ENCODE data around the gene ZBED3.

Gene ZBED3

GRCh38 chr5:77065256-77065655 is 21.8 kb downstream of the ZBED3 start:
- no peak overlapping the region for H3K4me2 ChIP-seq (ENCODE audit: insufficient read depth, low read length)
- no peaks in the 10 kb centered on the region for H3K27me3 ChIP-seq (ENCODE audit: insufficient read depth, low read length, poor library complexity)
- H3K79me2 ChIP-seq (ENCODE audit: insufficient read depth, low read length): no peaks in the 10 kb centered on the region
- H4K20me1 ChIP-seq (ENCODE audit: insufficient read depth, low read length): no peaks in the 10 kb centered on the region
- ATAC-seq (ENCODE audit: insufficient read depth, low read depth) (no peak), DNase-seq (no peak)
- no peak overlapping the region for H3K4me3 ChIP-seq (ENCODE audit: low read depth in 1 of 2, low read length in 2 of 2)
- H3K4me1 ChIP-seq (ENCODE audit: insufficient read depth, low read length): no peaks in the 10 kb centered on the region
- TF ChIP-seq CTCF (IDR thresholded peaks at IDR 0.05; ENCODE audit: borderline replicate concordance, extremely low read depth, low read length, poor library complexity, severe bottlenecking): no peak
- TF ChIP-seq EZH2 (IDR thresholded peaks at IDR 0.05; ENCODE audit: borderline replicate concordance, low read depth, low read length, severe bottlenecking): no peak
- no peak overlapping the region for H3K27ac ChIP-seq (ENCODE audit: low read length)
- H3K9ac ChIP-seq (ENCODE audit: low read depth, low read length): no peak overlapping the region
- H3K36me3 ChIP-seq (ENCODE audit: insufficient read depth, low read length): peaks cover 69% of the 10 kb centered on the region
- no peaks in the 10 kb centered on the region for H3K9me3 ChIP-seq (ENCODE audit: insufficient read depth, low read length, severe bottlenecking)
- no peak overlapping the region for H2AFZ ChIP-seq (ENCODE audit: low read depth, low read length)

- Histone ChIP-seq H3K9ac (ENCODE audit: low read depth, low read length) (no peak overlapping the region), H3K36me3 (ENCODE audit: insufficient read depth, low read length) (peaks cover 82% of the 10 kb centered on the region), H3K79me2 (ENCODE audit: insufficient read depth, low read length) (no peaks in the 10 kb centered on the region), H2AFZ (ENCODE audit: low read depth, low read length) (no peak overlapping the region), H4K20me1 (ENCODE audit: insufficient read depth, low read length) (no peaks in the 10 kb centered on the region), H3K4me2 (ENCODE audit: insufficient read depth, low read length) (no peak overlapping the region), H3K27ac (ENCODE audit: low read length) (no peak overlapping the region), H3K4me1 (ENCODE audit: insufficient read depth, low read length) (no peaks in the 10 kb centered on the region), H3K4me3 (ENCODE audit: low read depth in 1 of 2, low read length in 2 of 2) (no peak overlapping the region), H3K27me3 (ENCODE audit: insufficient read depth, low read length, poor library complexity) (no peaks in the 10 kb centered on the region), H3K9me3 (ENCODE audit: insufficient read depth, low read length, severe bottlenecking) (no peaks in the 10 kb centered on the region)
- TF ChIP-seq EZH2 (IDR thresholded peaks at IDR 0.05; ENCODE audit: borderline replicate concordance, low read depth, low read length, severe bottlenecking): no peak
- peak; percentile 37 for TF ChIP-seq CTCF (IDR thresholded peaks at IDR 0.05; ENCODE audit: borderline replicate concordance, extremely low read depth, low read length, poor library complexity, severe bottlenecking)
- no peak for DNase-seq
- ATAC-seq (ENCODE audit: insufficient read depth, low read depth): no peak
Observed at GRCh38 chr5:77064040-77064439, 23.0 kb downstream of the ZBED3 start.

GRCh38 chr5:77046416-77047073 is 40.5 kb downstream of the ZBED3 start:
- no peak overlapping the region for H2AFZ ChIP-seq (ENCODE audit: low read depth, low read length)
- H3K27ac ChIP-seq (ENCODE audit: low read length): no peak overlapping the region
- DNase-seq: no peak
- H3K79me2 ChIP-seq (ENCODE audit: insufficient read depth, low read length): no peaks in the 10 kb centered on the region
- no peak overlapping the region for H3K4me2 ChIP-seq (ENCODE audit: insufficient read depth, low read length)
- no peak for ATAC-seq (ENCODE audit: insufficient read depth, low read depth)
- H3K36me3 ChIP-seq (ENCODE audit: insufficient read depth, low read length): peaks cover 52% of the 10 kb centered on the region
- no peaks in the 10 kb centered on the region for H3K4me1 ChIP-seq (ENCODE audit: insufficient read depth, low read length)
- no peak overlapping the region for H3K9ac ChIP-seq (ENCODE audit: low read depth, low read length)
- TF ChIP-seq EZH2 (IDR thresholded peaks at IDR 0.05; ENCODE audit: borderline replicate concordance, low read depth, low read length, severe bottlenecking) (no peak), CTCF (IDR thresholded peaks at IDR 0.05; ENCODE audit: borderline replicate concordance, extremely low read depth, low read length, poor library complexity, severe bottlenecking) (no peak)
- no peaks in the 10 kb centered on the region for H3K9me3 ChIP-seq (ENCODE audit: insufficient read depth, low read length, severe bottlenecking)
- H4K20me1 ChIP-seq (ENCODE audit: insufficient read depth, low read length): no peaks in the 10 kb centered on the region
- H3K27me3 ChIP-seq (ENCODE audit: insufficient read depth, low read length, poor library complexity): no peaks in the 10 kb centered on the region
- no peak overlapping the region for H3K4me3 ChIP-seq (ENCODE audit: low read depth in 1 of 2, low read length in 2 of 2)

All from DND-41 (cell line).